Measurements from ENCODE around the gene UGT2A1. TPM values are rescaled to one million over a fixed set of nuclear protein-coding genes. Genes with fewer than 3 reads are reported as not detected.

UGT2A1 gene
- total RNA-seq, 1 donor from 2014 or later = not detected

DNA sequence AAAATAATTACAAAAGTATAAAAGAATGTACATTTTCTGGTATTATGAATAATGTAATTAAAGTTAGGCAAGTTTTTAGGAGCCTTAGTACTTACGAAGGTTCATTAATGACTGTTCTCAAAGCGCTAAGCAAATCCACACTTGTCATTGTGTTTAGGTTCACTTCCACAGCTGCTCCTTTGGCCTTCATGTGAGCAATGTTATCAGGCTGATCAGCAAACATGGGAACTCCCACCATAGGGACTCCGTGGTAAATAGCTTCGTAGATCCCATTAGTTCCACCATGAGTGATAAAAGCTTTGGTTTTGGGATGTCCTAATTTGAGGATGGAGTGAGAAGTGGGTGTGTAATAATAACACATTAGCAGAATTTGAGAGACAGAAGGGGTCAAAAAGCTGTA, 58.7 kb downstream of the UGT2A1 start:
- Histone ChIP-seq H3K9me3 (no peaks in the 10 kb centered on the region), H3K27ac (no peak overlapping the region), H3K27me3 (no peaks in the 10 kb centered on the region), H3K36me3 (no peaks in the 10 kb centered on the region), H3K4me1 (no peaks in the 10 kb centered on the region), H3K4me3 (no peak overlapping the region)
- no peak for DNase-seq (ENCODE audit: extremely low spot score in 2 of 2)
- intact Hi-C loops (cut with DNase I) = no loop called here
- TF ChIP-seq CTCF (IDR thresholded peaks at IDR 0.05) (no peak), POLR2A (IDR thresholded peaks at IDR 0.05) (no peak), POLR2AphosphoS5 (IDR thresholded peaks at IDR 0.05; ENCODE audit: insufficient read depth in 1 of 2, low read depth in 1 of 2) (no peak)

- no peak overlapping the region for H3K4me3 ChIP-seq
- no peaks in the 10 kb centered on the region for H3K4me1 ChIP-seq
- TF ChIP-seq POLR2AphosphoS5 (IDR thresholded peaks at IDR 0.05; ENCODE audit: insufficient read depth in 1 of 2, low read depth in 1 of 2) (no peak), POLR2A (IDR thresholded peaks at IDR 0.05) (no peak), CTCF (IDR thresholded peaks at IDR 0.05) (no peak)
- no peaks in the 10 kb centered on the region for H3K36me3 ChIP-seq
- no peaks in the 10 kb centered on the region for H3K27me3 ChIP-seq
- H3K27ac ChIP-seq = no peak overlapping the region
- no peaks in the 10 kb centered on the region for H3K9me3 ChIP-seq
- DNase-seq (ENCODE audit: extremely low spot score in 2 of 2) = no peak
- intact Hi-C loops (cut with DNase I) = no loop called here
Observed at GRCh38 chr4:69591364-69591763, 61.7 kb downstream of the UGT2A1 start.

- no peaks in the 10 kb centered on the region for H3K36me3 ChIP-seq
- no peak overlapping the region for H3K27ac ChIP-seq
- intact Hi-C loops (cut with DNase I) = no loop called here
- H3K4me1 ChIP-seq = no peaks in the 10 kb centered on the region
- no peaks in the 10 kb centered on the region for H3K9me3 ChIP-seq
- DNase-seq (ENCODE audit: extremely low spot score in 2 of 2) = no peak
- TF ChIP-seq POLR2AphosphoS5 (IDR thresholded peaks at IDR 0.05; ENCODE audit: insufficient read depth in 1 of 2, low read depth in 1 of 2) (no peak), POLR2A (IDR thresholded peaks at IDR 0.05) (no peak), CTCF (IDR thresholded peaks at IDR 0.05) (no peak)
- no peaks in the 10 kb centered on the region for H3K27me3 ChIP-seq
- H3K4me3 ChIP-seq = no peak overlapping the region
Observed at GRCh38 chr4:69589884-69590283, 63.2 kb downstream of the UGT2A1 start.

GRCh38 chr4:69584135-69584534, 68.9 kb downstream of the UGT2A1 start:
- H3K27ac ChIP-seq = no peak overlapping the region
- intact Hi-C loops (cut with DNase I) = no loop called here
- H3K36me3 ChIP-seq = no peaks in the 10 kb centered on the region
- H3K4me3 ChIP-seq = no peak overlapping the region
- no peak for DNase-seq (ENCODE audit: extremely low spot score in 2 of 2)
- H3K4me1 ChIP-seq = no peaks in the 10 kb centered on the region
- H3K9me3 ChIP-seq = no peaks in the 10 kb centered on the region
- no peaks in the 10 kb centered on the region for H3K27me3 ChIP-seq
- no peak for TF ChIP-seq POLR2A (IDR thresholded peaks at IDR 0.05)
- no peak for TF ChIP-seq POLR2AphosphoS5 (IDR thresholded peaks at IDR 0.05; ENCODE audit: insufficient read depth in 1 of 2, low read depth in 1 of 2)
- TF ChIP-seq CTCF (IDR thresholded peaks at IDR 0.05) = no peak

DNA sequence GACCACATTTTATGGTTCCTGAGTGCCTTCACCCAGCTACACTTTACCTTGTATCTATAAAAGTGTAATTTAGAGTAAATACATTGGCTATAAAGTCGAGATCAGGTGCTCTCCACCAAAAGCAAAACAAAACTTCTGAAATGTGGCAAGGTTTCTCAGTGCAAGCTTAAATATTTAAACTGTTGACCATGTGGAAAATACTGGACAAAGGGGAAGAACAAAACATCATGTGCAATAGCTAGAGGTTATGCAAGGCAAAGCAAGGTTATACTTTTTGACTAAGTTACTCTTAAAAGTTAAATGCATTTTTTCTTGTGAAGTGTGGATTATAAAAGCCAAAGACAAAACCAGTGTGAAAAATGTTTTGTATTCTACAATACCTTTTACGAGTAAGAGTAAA, 69.5 kb downstream of the UGT2A1 start:
- DNase-seq (ENCODE audit: extremely low spot score in 2 of 2) = no peak
- intact Hi-C loops (cut with DNase I) = no loop called here
- no peak for TF ChIP-seq POLR2A (IDR thresholded peaks at IDR 0.05)
- no peak for TF ChIP-seq CTCF (IDR thresholded peaks at IDR 0.05)
- no peak for TF ChIP-seq POLR2AphosphoS5 (IDR thresholded peaks at IDR 0.05; ENCODE audit: insufficient read depth in 1 of 2, low read depth in 1 of 2)

More for the DNA sequence above, 69.5 kb downstream of the UGT2A1 start:
- H3K9me3 ChIP-seq = no peaks in the 10 kb centered on the region
- no peaks in the 10 kb centered on the region for H3K4me1 ChIP-seq
- H3K27me3 ChIP-seq = no peaks in the 10 kb centered on the region
- no peak overlapping the region for H3K27ac ChIP-seq
- H3K4me3 ChIP-seq = no peak overlapping the region
- no peaks in the 10 kb centered on the region for H3K36me3 ChIP-seq
